IMR-90 (cell line): ENCODE data around the gene CNGB1. TPM values are rescaled to one million over a fixed set of nuclear protein-coding genes. Genes with fewer than 3 reads are reported as not detected.

Source experiments
- ATAC-seq: fragments of 200-7000 bp; cut with Tn5 transposase; 2 replicates; pipeline ENCODE4 v1.9.1; 2020; ENCODE audit warnings: low read depth, mild to moderate bottlenecking, moderate library complexity
- BruUV-seq: library from RNA; stranded (reverse); fragments of 400-500 nt; replicated peaks from 2 replicates; lab custom pipeline; 2021; lab: Mats Ljungman, UMichigan
- CTCF ChIA-PET: fragments of 300-600 bp; formaldehyde crosslinking; extraction: SDS; loops from one replicate; lab custom pipeline; 2021; ENCODE audit warnings: antibody characterized with exemption; lab: Yijun Ruan, JAX
- POLR2A ChIA-PET: fragments of 300-600 bp; sonication (Branson Sonifier 250); formaldehyde crosslinking; loops from one replicate; lab custom pipeline; 2022; ENCODE audit warnings: antibody characterized with exemption; ENCODE audit not compliant: unreplicated experiment; lab: Charles Lee
- DNase-seq: peaks from one replicate; pipeline ENCODE4 v3.0.0; 2013
- H2AFZ ChIP-seq: replicated peaks from 2 replicates; pipeline ENCODE3; 2013; ENCODE audit warnings: low read length, mild to moderate bottlenecking; ENCODE audit not compliant: poor library complexity
- H2AK5ac ChIP-seq: 2 replicates; pipeline ENCODE4 v1.6.1; 2013; ENCODE audit warnings: low read depth, low read length, inconsistent platforms
- H2AK9ac ChIP-seq: replicated peaks from 2 replicates; pipeline ENCODE3; 2013; ENCODE audit warnings: mild to moderate bottlenecking, low read depth, low read length, moderate library complexity; ENCODE audit not compliant: poor library complexity
- H2BK120ac ChIP-seq: 2 replicates; pipeline ENCODE4 v1.6.1; 2013; ENCODE audit warnings: low read depth, low read length, inconsistent platforms
- H2BK15ac ChIP-seq: 3 replicates; pipeline ENCODE4 v1.6.1; 2013; ENCODE audit warnings: low read depth, low read length, inconsistent platforms
- H2BK20ac ChIP-seq: 2 replicates; pipeline ENCODE4 v1.6.1; 2013; ENCODE audit warnings: low read depth, mild to moderate bottlenecking, inconsistent platforms, low read length, moderate library complexity
- H2BK5ac ChIP-seq: 2 replicates; pipeline ENCODE4 v1.6.1; 2013; ENCODE audit warnings: mild to moderate bottlenecking, low read depth, low read length, inconsistent platforms; ENCODE audit not compliant: poor library complexity, severe bottlenecking
- H3K14ac ChIP-seq: replicated peaks from 2 replicates; pipeline ENCODE4 v1.6.1; 2013; ENCODE audit warnings: low read depth, low read length, inconsistent platforms
- H3K18ac ChIP-seq: 2 replicates; pipeline ENCODE4 v1.6.1; 2013; ENCODE audit warnings: low read depth, low read length, control low read depth
- H3K23ac ChIP-seq: 2 replicates; pipeline ENCODE4 v1.6.1; 2013; ENCODE audit warnings: low read depth, low read length, inconsistent platforms
- H3K27ac ChIP-seq: 2 replicates; pipeline ENCODE4 v1.5.1; 2013; ENCODE audit warnings: mild to moderate bottlenecking, control low read depth, low read length; ENCODE audit not compliant: insufficient read depth
- H3K27me3 ChIP-seq: 2 replicates; pipeline ENCODE4 v1.6.1; 2013; ENCODE audit warnings: low read length; ENCODE audit not compliant: control insufficient read depth, insufficient read depth
- H3K36me3 ChIP-seq: 2 replicates; pipeline ENCODE4 v1.6.1; 2013; ENCODE audit warnings: low read length, mixed read lengths; ENCODE audit not compliant: control insufficient read depth, insufficient read depth
- H3K4ac ChIP-seq: 2 replicates; pipeline ENCODE4 v1.6.1; 2013; ENCODE audit warnings: low read depth, low read length, inconsistent platforms
- H3K4me1 ChIP-seq: 2 replicates; pipeline ENCODE4 v1.6.1; 2013; ENCODE audit warnings: low read length, mixed read lengths; ENCODE audit not compliant: control insufficient read depth, insufficient read depth
- H3K4me2 ChIP-seq: 2 replicates; pipeline ENCODE4 v1.6.1; 2013; ENCODE audit warnings: low read depth, mild to moderate bottlenecking, control low read depth, low read length, moderate library complexity
- H3K4me3 ChIP-seq: 2 replicates; pipeline ENCODE4 v1.5.1; 2013; ENCODE audit warnings: low read depth, mild to moderate bottlenecking, control low read depth, low read length, moderate library complexity; ENCODE audit not compliant: insufficient read depth
- H3K56ac ChIP-seq: 2 replicates; pipeline ENCODE4 v1.6.1; 2013; ENCODE audit warnings: low read length, inconsistent platforms; ENCODE audit not compliant: insufficient read depth; ENCODE audit errors: extremely low read depth
- H3K79me1 ChIP-seq, 2 experiments: 2 replicates each; pipeline ENCODE4 v1.6.1; 2013; ENCODE audit warnings: low read length in 2 of 2, inconsistent platforms in 1 of 2, low read depth in 1 of 2
- H3K9ac ChIP-seq: 2 replicates; pipeline ENCODE4 v1.6.1; 2013; ENCODE audit warnings: low read depth, low read length, control low read depth
- H3K9me1 ChIP-seq: 2 replicates; pipeline ENCODE4 v1.6.1; 2013; ENCODE audit warnings: low read length, inconsistent platforms; ENCODE audit not compliant: insufficient read depth
- H3K9me3 ChIP-seq: 2 replicates; pipeline ENCODE4 v1.6.1; 2013; ENCODE audit warnings: low read length; ENCODE audit not compliant: control insufficient read depth, insufficient read depth
- H4K20me1 ChIP-seq: 2 replicates; pipeline ENCODE4 v1.6.1; 2013; ENCODE audit warnings: low read length, inconsistent platforms; ENCODE audit not compliant: insufficient read depth
- H4K5ac ChIP-seq: 2 replicates; pipeline ENCODE4 v1.6.1; 2013; ENCODE audit warnings: mild to moderate bottlenecking, low read depth, low read length, control low read depth
- H4K8ac ChIP-seq, 2 experiments: 2 replicates each; pipeline ENCODE4 v1.6.1; 2013; ENCODE audit warnings: low read depth in 2 of 2, low read length in 2 of 2, control low read depth in 1 of 2, inconsistent platforms in 1 of 2
- H4K91ac ChIP-seq: 2 replicates; pipeline ENCODE4 v1.6.1; 2013; ENCODE audit warnings: low read depth, low read length, inconsistent platforms; ENCODE audit not compliant: insufficient read depth
- CEBPB ChIP-seq: IDR thresholded peaks from 2 replicates; pipeline ENCODE4 v1.6.1; 2012; ENCODE audit warnings: low read depth, low read length, improper control_type of control experiment
- CHD1 ChIP-seq: IDR thresholded peaks from 2 replicates; pipeline ENCODE4 v1.6.1; 2012; ENCODE audit warnings: low read depth, low read length, improper control_type of control experiment
- MAZ ChIP-seq: IDR thresholded peaks from 2 replicates; pipeline ENCODE4 v1.6.1; 2012; ENCODE audit warnings: low read depth, mild to moderate bottlenecking, low read length, improper control_type of control experiment, moderate library complexity, borderline replicate concordance
- NFE2L2 ChIP-seq: fragments of 150-350 bp; IDR thresholded peaks from 2 replicates; pipeline ENCODE4 v1.6.1; 2016; ENCODE audit warnings: low read depth, mild to moderate bottlenecking, low read length
- POLR2A ChIP-seq: IDR thresholded peaks from 2 replicates; pipeline ENCODE4 v1.6.1; 2012; ENCODE audit warnings: mild to moderate bottlenecking, low read depth, low read length
- RCOR1 ChIP-seq: IDR thresholded peaks from 2 replicates; pipeline ENCODE4 v1.6.1; 2012; ENCODE audit warnings: mild to moderate bottlenecking, low read length, improper control_type of control experiment; ENCODE audit not compliant: insufficient replicate concordance
- RFX5 ChIP-seq: IDR thresholded peaks from 2 replicates; pipeline ENCODE4 v1.8.0; 2012; ENCODE audit warnings: low read depth, mild to moderate bottlenecking, low read length, moderate library complexity
- WGBS, 2 experiments: methylation state at CpG; one replicate each; pipeline versions ENCODE4 v1.1.5 to v1.1.7; 2013; ENCODE audit warnings: missing lambda C conversion rate in 2 of 2; ENCODE audit not compliant: insufficient read length in 1 of 2; ENCODE audit errors: extremely low coverage in 2 of 2; 5-methylcytosine and 5-hydroxymethylcytosine counted together
- dilution Hi-C: fragments of 300-500 bp; cut with HindIII; formaldehyde crosslinking; loops from one replicate; pipeline ENCODE4 v1.14.3; 2018; ENCODE audit warnings: low sequenced_read_pairs; ENCODE audit not compliant: unreplicated experiment
- in situ Hi-C: fragments of 300-500 bp; cut with MboI; formaldehyde crosslinking; loops from 3 replicates; pipeline ENCODE4 v1.14.3; 2019; ENCODE audit warnings: low sequenced_read_pairs, inconsistent platforms, mixed read lengths
- intact Hi-C: fragments of 100-400 bp; cut with micrococcal nuclease; formaldehyde crosslinking; loops from 2 replicates; pipeline ENCODE4 v1.10.0; 2022
- polyA plus RNA-seq, 3 experiments: library from polyadenylated mRNA; depleted of rRNA; stranded (reverse); fragments of >200 nt; gene quantifications; 2 replicates each; pipeline ENCODE4 v1.2.3, GENCODE V29; 2012; ENCODE audit warnings: low replicate concordance in 1 of 3
- total RNA-seq: library from RNA; depleted of rRNA; stranded (reverse); fragments of >200 nt; gene quantifications from 2 replicates; pipeline ENCODE4 v1.2.3, GENCODE V29; 2012

Gene CNGB1
- total and polyA plus RNA-seq, 2 of the 4 experiments (the other 2 are of a cell fraction): not detected

DNA sequence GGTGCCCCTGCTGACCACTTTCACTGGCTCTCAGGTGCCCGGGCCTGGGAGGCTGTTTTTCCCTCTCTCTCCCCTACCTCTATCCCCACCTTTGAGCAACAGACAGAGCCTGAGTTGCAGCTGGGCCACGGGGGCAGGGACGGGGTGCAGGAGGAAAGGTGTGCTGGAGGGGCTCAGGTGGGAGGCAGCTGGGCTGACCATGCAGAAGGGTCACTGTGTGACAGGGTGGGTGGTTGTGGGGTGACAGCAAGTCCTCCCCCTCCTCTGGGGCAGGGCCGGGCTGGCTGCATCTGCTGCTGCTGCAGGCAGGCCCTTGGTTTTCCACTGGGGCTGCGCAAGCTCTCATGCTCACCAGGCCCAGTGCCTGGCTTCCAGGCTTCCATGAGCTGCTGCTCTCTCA lies 23.0 kb upstream of the CNGB1 start:
- Histone ChIP-seq H3K18ac (no peak overlapping the region), H4K91ac (no peak overlapping the region), H3K79me1 (peaks cover 5 to 30% of the 10 kb centered on the region in 2 experiments; a peak in 3 of 4 replicates), H2AFZ (no peak overlapping the region), H3K9ac (no peak overlapping the region), H3K27me3 (no peaks in the 10 kb centered on the region; the same call in 1 of the 2 replicates), H4K20me1 (peaks cover 15% of the 10 kb centered on the region), H2BK120ac (no peak overlapping the region), H3K4ac (no peak overlapping the region), H3K56ac (no peak overlapping the region), H2BK5ac (no peak overlapping the region), H3K23ac (no peak overlapping the region), H3K4me1 (peaks cover 1% of the 10 kb centered on the region; the same call in 1 of the 2 replicates), H3K9me3 (no peaks in the 10 kb centered on the region), H3K9me1 (peaks cover 3% of the 10 kb centered on the region; the same call in 1 of the 2 replicates), H2BK20ac (no peak overlapping the region), H2BK15ac (no peak overlapping the region), H3K4me2 (no peak overlapping the region), H3K36me3 (peaks cover 34% of the 10 kb centered on the region; the same call in 1 of the 2 replicates), H2AK9ac (no peak overlapping the region), H3K27ac (no peak overlapping the region), H2AK5ac (no peak overlapping the region), H3K14ac (no peak overlapping the region), H4K8ac (no peak overlapping the region), H3K4me3 (no peak overlapping the region), H4K5ac (no peak overlapping the region)
- no peak for ATAC-seq
- ChIA-PET POLR2A (no interaction called here), CTCF (no interaction called here)
- dilution Hi-C loops: no loop called here
- in situ Hi-C loops: no loop called here
- no TSS peak for BruUV-seq
- DNase-seq: no peak
- TF ChIP-seq CHD1 (no peak), RCOR1 (no peak), NFE2L2 (no peak), RFX5 (no peak), CEBPB (no peak), POLR2A (no peak), MAZ (no peak)
- intact Hi-C loops: no loop called here
- WGBS, 2 experiments: 100% methylated on average over 1 of the region's 5 CpGs; no CpG with 5 or more reads in 1 of the 2 experiments
